Naive thymus-derived CD8-positive, alpha-beta T cell (primary cell): ENCODE data around the gene IDUA. TPM values are rescaled to one million over a fixed set of nuclear protein-coding genes. Genes with fewer than 3 reads are reported as not detected.

Source experiments
- ATAC-seq, 2 donors: fragments of 150-1000 bp; cut with Tn5 transposase in 1 of 2; sonication (Bioruptor Pico), chemical (Tn5 transposase) in 1 of 2; 1 replicate in 1 of 2; 2 replicates in 1 of 2; pipeline ENCODE4 v1.10.0; 2021; ENCODE audit warnings: mild to moderate bottlenecking in 2 of 2, moderate library complexity in 2 of 2
- POLR2A ChIA-PET: fragments of 350-600 bp; sonication (Branson Sonifier 250); formaldehyde crosslinking; loops from one replicate; lab custom pipeline; 2021; ENCODE audit warnings: antibody characterized with exemption; lab: Charles Lee
- DNase-seq, 10 donors: peaks; one replicate each; pipeline versions ENCODE4 v3.0.0 to v3.0.0-alpha.2; 2020 to 2022
- H3K27ac Mint-ChIP-seq, 10 donors: one replicate each; pipeline ENCODE4 v1.8.0; 2020 to 2022; ENCODE audit warnings: mild to moderate bottlenecking in 10 of 10, mixed read lengths in 10 of 10, moderate library complexity in 4 of 10, inconsistent platforms in 1 of 10
- H3K27me3 Mint-ChIP-seq, 5 donors: one replicate each; pipeline ENCODE4 v1.8.0; 2021 to 2022; ENCODE audit warnings: mixed read lengths in 5 of 5
- H3K36me3 Mint-ChIP-seq, 3 donors: one replicate each; pipeline ENCODE4 v1.8.0; 2020 to 2022; ENCODE audit warnings: mixed read lengths in 3 of 3, mild to moderate bottlenecking in 2 of 3, inconsistent platforms in 1 of 3
- H3K4me1 Mint-ChIP-seq, 4 donors: one replicate each; pipeline ENCODE4 v1.8.0; 2021 to 2022; ENCODE audit warnings: mixed read lengths in 4 of 4
- H3K4me3 Mint-ChIP-seq, 10 donors: one replicate each; pipeline ENCODE4 v1.8.0; 2020 to 2022; ENCODE audit warnings: mild to moderate bottlenecking in 10 of 10, mixed read lengths in 10 of 10, moderate library complexity in 6 of 10, inconsistent platforms in 1 of 10
- H3K9me3 Mint-ChIP-seq, 9 donors: one replicate each; pipeline ENCODE4 v1.8.0; 2020 to 2022; ENCODE audit warnings: mixed read lengths in 9 of 9, mild to moderate bottlenecking in 3 of 9, inconsistent platforms in 1 of 9, moderate library complexity in 1 of 9
- polyA plus RNA-seq, 3 donors: library from polyadenylated mRNA; unstranded; fragments of 300-500 nt; fragmentation: Illumina TruSeq; gene quantifications; one replicate each; pipeline ENCODE4 v1.2.3, GENCODE V29; 2021
- total RNA-seq, 8 experiments: library from RNA in 2 of 8; stranded (reverse) in 2 of 8; gene quantifications; one replicate each; pipeline ENCODE4 v1.2.3 and lab custom pipeline; 2021 to 2026

Gene IDUA
- total and polyA plus RNA-seq, 5 experiments from 2014 or later = 6.5 to 79.1 (median 15.4) TPM

- DNase-seq (no peak), ATAC-seq (no peak)
- POLR2A ChIA-PET = no interaction called here
- H3K4me1 Mint-ChIP-seq = peaks cover 0 to 34% (median 16%) of the 10 kb centered on the region in 4 donors
- H3K27me3 Mint-ChIP-seq = no peaks in the 10 kb centered on the region
- H3K27ac Mint-ChIP-seq = no peak overlapping the region
- H3K4me3 Mint-ChIP-seq = peak overlapping the region in 2 of 10 donors; percentile 6 to 19
- no peaks in the 10 kb centered on the region for H3K9me3 Mint-ChIP-seq
- H3K36me3 Mint-ChIP-seq = peaks cover 0 to 2% (median 0%) of the 10 kb centered on the region in 3 donors
Measured at GRCh38 chr4:988726-989721, 2.2 kb downstream of the IDUA start.

GRCh38 chr4:989722-990471 lies 3.1 kb downstream of the IDUA start:
- no peaks in the 10 kb centered on the region for H3K9me3 Mint-ChIP-seq
- POLR2A ChIA-PET = interaction anchor here (0.9 kb wide), 1 partner anchor 8 kb away, joined by 3 read pairs; no protein-coding TSS in a partner anchor
- no peak overlapping the region for H3K27ac Mint-ChIP-seq
- H3K4me3 Mint-ChIP-seq = no peak overlapping the region
- DNase-seq (no peak), ATAC-seq (no peak)
- H3K4me1 Mint-ChIP-seq = peaks cover 0 to 27% (median 11%) of the 10 kb centered on the region in 4 donors
- H3K36me3 Mint-ChIP-seq = peaks cover 0 to 2% (median 0%) of the 10 kb centered on the region in 3 donors
- no peaks in the 10 kb centered on the region for H3K27me3 Mint-ChIP-seq

- H3K27me3 Mint-ChIP-seq = no peaks in the 10 kb centered on the region
- no peaks in the 10 kb centered on the region for H3K9me3 Mint-ChIP-seq
- peaks cover 0 to 19% (median 7%) of the 10 kb centered on the region in 4 donors for H3K4me1 Mint-ChIP-seq
- H3K4me3 Mint-ChIP-seq = no peak overlapping the region
- ATAC-seq = no peak
- POLR2A ChIA-PET = interaction anchor here (0.9 kb wide), 1 partner anchor 8 kb away, joined by 3 read pairs; no protein-coding TSS in a partner anchor
- H3K27ac Mint-ChIP-seq = no peak overlapping the region
- DNase-seq = no peak
- H3K36me3 Mint-ChIP-seq = peaks cover 0 to 2% (median 0%) of the 10 kb centered on the region in 3 donors
Measured at GRCh38 chr4:990746-991367, 4.0 kb downstream of the IDUA start.

- ATAC-seq = no peak
Measured at GRCh38 chr4:991451-992296, 4.8 kb downstream of the IDUA start.

GRCh38 chr4:992297-993110 lies 5.7 kb downstream of the IDUA start:
- Mint-ChIP-seq H3K4me1 (peaks cover 0 to 13% (median 7%) of the 10 kb centered on the region in 4 donors), H3K4me3 (no peak overlapping the region), H3K27me3 (peaks cover 0 to 2% (median 0%) of the 10 kb centered on the region in 5 donors), H3K36me3 (peaks cover 0 to 2% (median 0%) of the 10 kb centered on the region in 3 donors), H3K9me3 (no peaks in the 10 kb centered on the region), H3K27ac (no peak overlapping the region)
- POLR2A ChIA-PET = no interaction called here
- ATAC-seq (no peak), DNase-seq (no peak)

More at GRCh38 chr4:991451-992296, 4.8 kb downstream of the IDUA start:
- Mint-ChIP-seq H3K9me3 (no peaks in the 10 kb centered on the region), H3K27me3 (no peaks in the 10 kb centered on the region), H3K4me1 (peaks cover 0 to 13% (median 3%) of the 10 kb centered on the region in 4 donors), H3K36me3 (peaks cover 0 to 2% (median 0%) of the 10 kb centered on the region in 3 donors), H3K27ac (no peak overlapping the region), H3K4me3 (no peak overlapping the region)
- POLR2A ChIA-PET = no interaction called here
- DNase-seq = no peak

GRCh38 chr4:993111-994029 lies 6.5 kb downstream of the IDUA start, which contains the start of gene SLC26A1:
SLC26A1 (minus strand) TSS chr4:993404; CDS start chr4:991703, 1,701 bp downstream.
- peaks cover 0 to 2% (median 0%) of the 10 kb centered on the region in 3 donors for H3K36me3 Mint-ChIP-seq
- peaks cover 4 to 12% (median 10%) of the 10 kb centered on the region in 4 donors for H3K4me1 Mint-ChIP-seq
- ATAC-seq (no peak), DNase-seq (no peak)
- H3K27me3 Mint-ChIP-seq = peaks cover under 1 to 6% (median 2%) of the 10 kb centered on the region in 5 donors
- POLR2A ChIA-PET = interaction anchor here (0.7 kb wide), 1 partner anchor 152 kb away, joined by 3 read pairs; no protein-coding TSS in a partner anchor
- no peak within 1 kb of the TSS for H3K4me3 Mint-ChIP-seq
- H3K27ac Mint-ChIP-seq = no peak within 1 kb of the TSS
- no peaks in the 10 kb centered on the region for H3K9me3 Mint-ChIP-seq

- DNase-seq (no peak), ATAC-seq (no peak)
- Mint-ChIP-seq H3K27me3 (peaks cover 6 to 25% (median 8%) of the 10 kb centered on the region in 5 donors), H3K4me3 (no peak overlapping the region), H3K9me3 (no peaks in the 10 kb centered on the region), H3K27ac (no peak overlapping the region), H3K4me1 (peaks cover 8 to 18% (median 15%) of the 10 kb centered on the region in 4 donors), H3K36me3 (no peaks in the 10 kb centered on the region)
- POLR2A ChIA-PET = no interaction called here
Measured at GRCh38 chr4:995311-996026, 8.6 kb downstream of the IDUA start.

- peaks cover 6 to 27% (median 11%) of the 10 kb centered on the region in 5 donors for H3K27me3 Mint-ChIP-seq
- POLR2A ChIA-PET = no interaction called here
- H3K27ac Mint-ChIP-seq = no peak overlapping the region
- H3K36me3 Mint-ChIP-seq = no peaks in the 10 kb centered on the region
- peaks cover 0 to 2% (median 0%) of the 10 kb centered on the region in 9 donors for H3K9me3 Mint-ChIP-seq
- H3K4me3 Mint-ChIP-seq = peak overlapping the region in 3 of 10 donors; percentile 29 to 43 (median 39)
- no peak for ATAC-seq
- peaks cover 8 to 18% (median 15%) of the 10 kb centered on the region in 4 donors for H3K4me1 Mint-ChIP-seq
- DNase-seq = no peak
Measured at GRCh38 chr4:996030-996996, 9.5 kb downstream of the IDUA start.

- Mint-ChIP-seq H3K27me3 (peaks cover 6 to 30% (median 12%) of the 10 kb centered on the region in 5 donors), H3K36me3 (no peaks in the 10 kb centered on the region), H3K4me3 (peak overlapping the region in 5 of 10 donors; percentile 10 to 43 (median 29)), H3K9me3 (peaks cover 0 to 2% (median 0%) of the 10 kb centered on the region in 9 donors), H3K27ac (no peak overlapping the region), H3K4me1 (peaks cover 8 to 18% (median 16%) of the 10 kb centered on the region in 4 donors)
- POLR2A ChIA-PET = no interaction called here
- ATAC-seq (no peak), DNase-seq (no peak)
Measured at GRCh38 chr4:996997-997374, 10.1 kb downstream of the IDUA start.
